Keratinocyte (primary cell): ENCODE results near the gene ABCA7.

ENCODE experiments used
- EZH2 ChIP-seq: IDR thresholded peaks from one replicate; pipeline ENCODE4 v1.6.1; 2012; ENCODE audit warnings: inconsistent platforms, mild to moderate bottlenecking, low read length, moderate library complexity
- TF ChIP-seq, protein P1 (sequence below), 3 experiments: IDR thresholded peaks in 1 of 3; conservative IDR thresholded peaks in 1 of 3; optimal IDR thresholded peaks in 1 of 3; 2 replicates in 2 of 3; 3 replicates in 1 of 3; pipeline versions ENCODE3 to v1.5.1; 2011; ENCODE audit warnings: low read length in 3 of 3, mild to moderate bottlenecking in 3 of 3, moderate library complexity in 2 of 3, control low read depth in 1 of 3, inconsistent platforms in 1 of 3; ENCODE audit not compliant: insufficient read depth in 2 of 3; ENCODE audit errors: extremely low read depth in 1 of 3

GRCh38 chr19:1037621-1038064 is 2.3 kb upstream of the ABCA7 start:
- TF ChIP-seq, protein P1, sequence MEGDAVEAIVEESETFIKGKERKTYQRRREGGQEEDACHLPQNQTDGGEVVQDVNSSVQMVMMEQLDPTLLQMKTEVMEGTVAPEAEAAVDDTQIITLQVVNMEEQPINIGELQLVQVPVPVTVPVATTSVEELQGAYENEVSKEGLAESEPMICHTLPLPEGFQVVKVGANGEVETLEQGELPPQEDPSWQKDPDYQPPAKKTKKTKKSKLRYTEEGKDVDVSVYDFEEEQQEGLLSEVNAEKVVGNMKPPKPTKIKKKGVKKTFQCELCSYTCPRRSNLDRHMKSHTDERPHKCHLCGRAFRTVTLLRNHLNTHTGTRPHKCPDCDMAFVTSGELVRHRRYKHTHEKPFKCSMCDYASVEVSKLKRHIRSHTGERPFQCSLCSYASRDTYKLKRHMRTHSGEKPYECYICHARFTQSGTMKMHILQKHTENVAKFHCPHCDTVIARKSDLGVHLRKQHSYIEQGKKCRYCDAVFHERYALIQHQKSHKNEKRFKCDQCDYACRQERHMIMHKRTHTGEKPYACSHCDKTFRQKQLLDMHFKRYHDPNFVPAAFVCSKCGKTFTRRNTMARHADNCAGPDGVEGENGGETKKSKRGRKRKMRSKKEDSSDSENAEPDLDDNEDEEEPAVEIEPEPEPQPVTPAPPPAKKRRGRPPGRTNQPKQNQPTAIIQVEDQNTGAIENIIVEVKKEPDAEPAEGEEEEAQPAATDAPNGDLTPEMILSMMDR (optimal IDR thresholded peaks at IDR 0.05 in 1 of 3, IDR thresholded peaks at IDR 0.05 in 1 of 3, conservative IDR thresholded peaks at IDR 0.05 in 1 of 3; ENCODE audit: extremely low read depth in 1 of 3, insufficient read depth in 2 of 3, low read length in 3 of 3) = no peak
- TF ChIP-seq EZH2 = no peak
